H1 (cell line): ENCODE results near the gene APOBEC2.

ENCODE experiments used
- GABPA ChIP-seq: IDR thresholded peaks from 2 replicates; pipeline ENCODE4 v1.6.1; 2011; ENCODE audit warnings: mild to moderate bottlenecking, low read length, moderate library complexity, borderline replicate concordance; ENCODE audit not compliant: insufficient read depth
- MAX ChIP-seq: IDR thresholded peaks from 2 replicates; pipeline ENCODE4 v1.6.1; 2012; ENCODE audit warnings: inconsistent platforms
- POLR2AphosphoS5 ChIP-seq: IDR thresholded peaks from 2 replicates; pipeline ENCODE4 v1.6.1; 2011; ENCODE audit warnings: low read depth, low read length
- USF2 ChIP-seq: IDR thresholded peaks from 2 replicates; pipeline ENCODE4 v1.6.1; 2011; ENCODE audit warnings: low read length, improper control_type of control experiment
- ZNF274 ChIP-seq: IDR thresholded peaks from 2 replicates; pipeline ENCODE4 v1.7.0; 2012; ENCODE audit warnings: low read length, borderline replicate concordance; ENCODE audit errors: extremely low read depth

GRCh38 chr6:41039060-41039998 is 13.7 kb upstream of the APOBEC2 start, which contains the start of gene UNC5CL:
- no peak for TF ChIP-seq ZNF274
- TF ChIP-seq USF2 = no peak
- TF ChIP-seq POLR2AphosphoS5 = no peak
- no peak for TF ChIP-seq GABPA
- TF ChIP-seq MAX = no peak
